Body of pancreas (tissue), 4 donors: ENCODE results near the gene CFAP52.

Source experiments
- POLR2A ChIP-seq, 3 donors: fragments of 450-650 bp; IDR thresholded peaks; one replicate each; pipeline ENCODE4 v1.6.1; 2016; ENCODE audit warnings: antibody characterized with exemption in 3 of 3, mild to moderate bottlenecking in 2 of 3
- TF ChIP-seq, protein P1 (sequence below), 7 experiments: fragments of 450-650 bp in 4 of 7; fragments of 200-600 bp in 3 of 7; sonication (generic) in 3 of 7; IDR thresholded peaks; one replicate each; pipeline ENCODE4 v1.5.1; 2016 to 2019; ENCODE audit warnings: antibody characterized with exemption in 7 of 7

DNA sequence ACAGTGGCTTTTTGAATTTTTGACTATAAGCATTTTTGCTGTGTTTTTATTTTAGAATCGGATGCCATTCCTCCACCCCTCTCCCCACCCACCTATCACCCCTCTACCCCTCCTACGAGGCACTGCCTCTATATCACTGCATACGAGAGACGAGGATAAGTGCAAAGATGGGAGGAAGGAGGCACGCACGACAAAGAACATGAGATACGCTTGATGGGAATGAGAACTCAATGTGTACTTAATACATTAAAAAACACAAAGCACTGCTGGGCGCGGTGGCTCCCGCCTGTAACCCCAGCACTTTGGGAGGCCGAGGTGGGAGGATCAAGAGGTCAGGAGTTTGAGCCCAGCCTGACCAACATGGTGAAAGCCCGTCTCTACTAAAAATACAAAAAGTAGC, 60.1 kb downstream of the CFAP52 start:
- TF ChIP-seq, protein P1, sequence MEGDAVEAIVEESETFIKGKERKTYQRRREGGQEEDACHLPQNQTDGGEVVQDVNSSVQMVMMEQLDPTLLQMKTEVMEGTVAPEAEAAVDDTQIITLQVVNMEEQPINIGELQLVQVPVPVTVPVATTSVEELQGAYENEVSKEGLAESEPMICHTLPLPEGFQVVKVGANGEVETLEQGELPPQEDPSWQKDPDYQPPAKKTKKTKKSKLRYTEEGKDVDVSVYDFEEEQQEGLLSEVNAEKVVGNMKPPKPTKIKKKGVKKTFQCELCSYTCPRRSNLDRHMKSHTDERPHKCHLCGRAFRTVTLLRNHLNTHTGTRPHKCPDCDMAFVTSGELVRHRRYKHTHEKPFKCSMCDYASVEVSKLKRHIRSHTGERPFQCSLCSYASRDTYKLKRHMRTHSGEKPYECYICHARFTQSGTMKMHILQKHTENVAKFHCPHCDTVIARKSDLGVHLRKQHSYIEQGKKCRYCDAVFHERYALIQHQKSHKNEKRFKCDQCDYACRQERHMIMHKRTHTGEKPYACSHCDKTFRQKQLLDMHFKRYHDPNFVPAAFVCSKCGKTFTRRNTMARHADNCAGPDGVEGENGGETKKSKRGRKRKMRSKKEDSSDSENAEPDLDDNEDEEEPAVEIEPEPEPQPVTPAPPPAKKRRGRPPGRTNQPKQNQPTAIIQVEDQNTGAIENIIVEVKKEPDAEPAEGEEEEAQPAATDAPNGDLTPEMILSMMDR (IDR thresholded peaks at IDR 0.05): no peak
- TF ChIP-seq POLR2A (IDR thresholded peaks at IDR 0.05): no peak
